Lower leg skin (tissue), 4 donors: ENCODE data around the gene MUC6. TPM values are rescaled to one million over a fixed set of nuclear protein-coding genes. Genes with fewer than 3 reads are reported as not detected.

Source experiments
- DNase-seq, 2 donors: peaks; one replicate each; pipeline ENCODE4 v3.0.0-alpha.2; 2019; ENCODE audit warnings: low spot score in 2 of 2
- H3K4me3 ChIP-seq: fragments of 200-600 bp; sonication (generic); 2 replicates; pipeline ENCODE4 v1.5.1; 2017; ENCODE audit warnings: mild to moderate bottlenecking, low read depth; ENCODE audit not compliant: poor library complexity, severe bottlenecking
- POLR2A ChIP-seq, 2 donors: fragments of 450-650 bp; IDR thresholded peaks; one replicate each; pipeline ENCODE4 v1.6.1; 2016 to 2017; ENCODE audit warnings: antibody characterized with exemption in 2 of 2, mild to moderate bottlenecking in 1 of 2, moderate library complexity in 1 of 2
- WGBS, 2 donors: methylation state at CpG; one replicate each; pipeline ENCODE4 v1.1.5; 2018; 5-methylcytosine and 5-hydroxymethylcytosine counted together
- intact Hi-C: fragments of 100-400 bp; cut with DNase I; formaldehyde crosslinking; loops from one replicate; pipeline ENCODE4 v1.15.0; 2023; ENCODE audit warnings: low total_unique reads
- total RNA-seq, 4 donors: library from RNA; depleted of rRNA; stranded (reverse); fragments of >200 nt; gene quantifications; one replicate each; pipeline ENCODE4 v1.1.0, GENCODE V29; 2016
- TF ChIP-seq, protein P1 (sequence below), 3 donors: fragments of 450-650 bp; IDR thresholded peaks; one replicate each; pipeline ENCODE4 v1.5.1; 2016; ENCODE audit warnings: antibody characterized with exemption in 3 of 3, mild to moderate bottlenecking in 3 of 3, moderate library complexity in 2 of 3

MUC6 gene
- total RNA-seq, 4 donors from 2014 or later, result not detected

DNA sequence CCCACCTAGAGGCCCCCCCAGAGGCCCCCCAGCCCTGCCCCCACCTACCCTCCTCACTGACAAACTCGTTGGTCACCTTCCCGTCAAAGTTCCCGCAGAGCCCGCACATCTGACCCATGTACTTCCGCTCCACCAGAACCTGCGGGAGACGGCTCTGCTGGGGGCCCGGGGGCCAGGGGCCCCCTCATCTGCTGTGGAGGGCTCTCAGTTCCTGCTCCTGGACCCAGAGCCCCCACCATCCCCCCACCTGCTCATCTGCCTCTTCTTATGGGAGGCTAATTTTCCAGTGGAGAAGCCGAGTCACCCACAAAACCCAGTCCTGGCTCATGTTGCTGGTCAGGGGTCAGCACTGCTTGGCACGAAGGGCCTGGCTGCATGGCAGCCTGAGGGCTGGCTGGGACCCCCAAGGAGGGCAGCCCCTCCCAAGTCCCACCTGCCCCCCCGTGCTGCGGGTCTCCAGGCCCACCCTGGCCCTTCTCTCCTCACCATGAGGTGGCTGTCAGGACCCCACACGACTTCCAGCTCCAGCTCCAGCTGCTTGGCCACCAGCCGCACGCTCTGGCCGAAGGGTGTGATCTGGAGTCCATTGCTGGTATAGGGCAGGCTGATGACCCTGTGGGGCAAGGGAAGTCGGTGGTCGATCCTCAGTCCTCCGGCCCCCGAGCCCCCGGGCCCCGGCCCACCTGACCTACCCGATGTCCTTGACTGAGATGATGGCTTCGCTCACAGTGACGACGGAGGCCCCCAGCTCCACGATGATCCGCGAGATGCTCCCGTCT, 5.2 kb downstream of the MUC6 start:
- no peak for DNase-seq
- WGBS, 2 donors, result 75 to 77% methylated on average over 25 to 26 of the region's 30 CpGs
- no peak overlapping the region for H3K4me3 ChIP-seq
- intact Hi-C loops, result no loop called here
- TF ChIP-seq, protein P1, sequence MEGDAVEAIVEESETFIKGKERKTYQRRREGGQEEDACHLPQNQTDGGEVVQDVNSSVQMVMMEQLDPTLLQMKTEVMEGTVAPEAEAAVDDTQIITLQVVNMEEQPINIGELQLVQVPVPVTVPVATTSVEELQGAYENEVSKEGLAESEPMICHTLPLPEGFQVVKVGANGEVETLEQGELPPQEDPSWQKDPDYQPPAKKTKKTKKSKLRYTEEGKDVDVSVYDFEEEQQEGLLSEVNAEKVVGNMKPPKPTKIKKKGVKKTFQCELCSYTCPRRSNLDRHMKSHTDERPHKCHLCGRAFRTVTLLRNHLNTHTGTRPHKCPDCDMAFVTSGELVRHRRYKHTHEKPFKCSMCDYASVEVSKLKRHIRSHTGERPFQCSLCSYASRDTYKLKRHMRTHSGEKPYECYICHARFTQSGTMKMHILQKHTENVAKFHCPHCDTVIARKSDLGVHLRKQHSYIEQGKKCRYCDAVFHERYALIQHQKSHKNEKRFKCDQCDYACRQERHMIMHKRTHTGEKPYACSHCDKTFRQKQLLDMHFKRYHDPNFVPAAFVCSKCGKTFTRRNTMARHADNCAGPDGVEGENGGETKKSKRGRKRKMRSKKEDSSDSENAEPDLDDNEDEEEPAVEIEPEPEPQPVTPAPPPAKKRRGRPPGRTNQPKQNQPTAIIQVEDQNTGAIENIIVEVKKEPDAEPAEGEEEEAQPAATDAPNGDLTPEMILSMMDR (IDR thresholded peaks at IDR 0.05), result no peak
- TF ChIP-seq POLR2A (IDR thresholded peaks at IDR 0.05), result no peak

DNA sequence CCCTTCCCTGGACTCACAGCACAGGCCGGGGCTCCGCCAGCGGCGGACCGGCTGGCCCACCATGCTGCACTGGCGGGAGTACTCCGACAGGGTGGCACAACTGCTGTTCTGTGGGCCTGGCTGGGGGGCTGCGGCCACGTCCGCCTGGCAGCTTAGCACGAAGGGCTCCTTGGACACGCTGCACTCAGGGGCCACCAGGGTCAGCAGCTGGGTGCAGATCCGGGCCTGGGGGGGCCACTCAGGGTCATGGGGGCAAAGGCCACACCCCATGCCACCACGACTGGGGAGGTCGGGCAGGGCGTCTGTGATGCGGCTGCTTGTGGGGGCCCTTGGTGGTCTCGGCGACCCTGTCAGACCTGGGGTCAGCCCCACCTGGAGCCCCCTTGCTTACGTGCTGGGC, 6.0 kb downstream of the MUC6 start:
- intact Hi-C loops, result no loop called here
- no peak overlapping the region for H3K4me3 ChIP-seq
- no peak for TF ChIP-seq POLR2A (IDR thresholded peaks at IDR 0.05)
- TF ChIP-seq, protein P1 (IDR thresholded peaks at IDR 0.05), result no peak
- WGBS, 2 donors, result 65 to 77% methylated on average over 3 to 19 of the region's 20 CpGs
- no peak for DNase-seq

DNA sequence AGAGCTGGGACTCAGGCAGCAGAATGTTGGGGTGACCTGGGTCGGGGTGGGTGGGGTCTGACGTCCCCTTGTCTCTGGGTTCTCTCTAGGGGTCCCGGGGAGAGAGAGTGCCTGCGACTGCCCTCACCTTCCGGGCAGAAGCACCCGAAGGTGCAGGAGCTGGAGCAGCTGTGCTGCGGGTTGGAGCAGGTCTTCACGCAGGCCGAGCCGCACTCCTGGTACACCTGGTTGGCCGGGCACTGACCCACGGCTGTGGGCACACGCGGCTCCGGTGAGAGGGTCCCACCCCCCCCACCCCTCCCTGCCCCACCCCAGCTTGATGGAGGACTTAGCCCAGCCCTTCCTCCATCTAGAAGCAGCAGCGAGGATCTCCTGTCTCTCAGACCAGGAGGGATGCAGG, 6.4 kb downstream of the MUC6 start:
- intact Hi-C loops, result no loop called here
- 41 to 49% methylated on average over 10 to 12 of the region's 16 CpGs for WGBS, 2 donors
- TF ChIP-seq POLR2A (IDR thresholded peaks at IDR 0.05), result no peak
- TF ChIP-seq, protein P1 (IDR thresholded peaks at IDR 0.05), result no peak
- H3K4me3 ChIP-seq, result no peak overlapping the region
- no peak for DNase-seq

DNA sequence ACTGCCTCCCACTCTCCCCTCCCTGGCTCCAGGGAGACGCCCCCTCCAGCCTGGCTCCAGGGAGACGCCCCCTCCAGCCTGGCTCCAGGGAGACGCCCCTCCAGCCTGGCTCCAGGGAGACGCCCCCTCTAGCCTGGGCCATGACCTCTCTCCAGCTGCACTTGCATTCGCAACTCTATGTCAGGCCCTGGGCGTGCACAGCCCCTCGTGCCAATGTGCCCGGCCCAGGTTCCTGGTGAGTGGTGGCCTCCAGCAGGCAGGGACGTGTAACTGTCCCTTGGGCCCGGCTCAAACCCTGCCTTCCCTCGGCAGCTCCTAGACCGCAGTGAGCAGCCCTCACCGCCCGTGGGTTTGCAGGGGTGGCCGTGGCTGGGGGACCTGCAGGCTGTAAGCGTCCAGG, 6.9 kb downstream of the MUC6 start:
- H3K4me3 ChIP-seq, result no peak overlapping the region
- WGBS, 2 donors, result 17 to 43% methylated on average over 1 to 7 of the region's 16 CpGs
- no peak for TF ChIP-seq POLR2A (IDR thresholded peaks at IDR 0.05)
- TF ChIP-seq, protein P1 (IDR thresholded peaks at IDR 0.05), result no peak
- no peak for DNase-seq
- intact Hi-C loops, result no loop called here

DNA sequence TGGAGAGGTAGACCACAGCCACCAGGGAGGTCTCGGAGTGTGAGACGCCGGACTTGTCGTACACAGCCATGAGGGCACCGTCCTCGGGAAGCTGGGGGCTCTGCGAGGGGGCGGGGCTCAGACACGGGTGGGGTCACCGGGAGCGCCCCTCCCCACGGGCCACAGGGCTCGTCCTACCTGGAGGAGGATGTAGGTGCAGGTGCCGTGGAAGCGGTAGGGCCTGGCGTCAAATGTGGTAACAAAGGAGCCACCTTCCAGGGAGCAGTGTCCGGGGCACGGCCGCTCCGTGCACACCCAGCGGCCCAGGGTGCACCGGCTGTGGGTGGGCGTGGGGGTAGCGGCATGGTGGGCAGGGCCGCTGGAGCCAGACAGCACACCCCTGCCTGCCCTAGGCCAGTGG, 7.5 kb downstream of the MUC6 start:
- H3K4me3 ChIP-seq, result no peak overlapping the region
- 64 to 71% methylated on average over 23 to 25 of the region's 25 CpGs for WGBS, 2 donors
- DNase-seq, result no peak
- TF ChIP-seq, protein P1 (IDR thresholded peaks at IDR 0.05), result no peak
- TF ChIP-seq POLR2A (IDR thresholded peaks at IDR 0.05), result no peak
- intact Hi-C loops, result no loop called here

DNA sequence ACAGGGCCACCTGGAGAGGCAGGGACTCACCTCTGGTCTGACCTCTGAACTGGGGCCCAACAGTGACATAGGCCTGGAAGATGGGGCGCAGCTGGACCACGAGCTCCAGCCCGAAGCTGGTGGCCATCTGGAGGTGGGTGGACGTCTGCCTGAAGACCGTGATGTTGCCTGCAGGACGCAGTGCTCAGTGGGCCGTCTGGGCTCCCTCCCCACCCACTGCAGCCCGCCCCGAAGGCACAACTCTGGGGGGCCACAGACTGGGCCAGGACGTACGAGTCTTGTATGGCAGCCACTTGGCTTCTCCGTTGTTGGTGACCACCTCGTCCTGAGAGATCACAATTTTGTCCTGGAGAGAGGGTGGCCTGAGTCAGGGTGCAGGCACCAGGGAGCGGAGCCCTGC, 7.9 kb downstream of the MUC6 start:
- DNase-seq, result no peak
- intact Hi-C loops, result no loop called here
- H3K4me3 ChIP-seq, result no peak overlapping the region
- WGBS, 2 donors, result 61 to 74% methylated on average over 7 to 14 of the region's 14 CpGs
- no peak for TF ChIP-seq POLR2A (IDR thresholded peaks at IDR 0.05)
- TF ChIP-seq, protein P1 (IDR thresholded peaks at IDR 0.05), result no peak
